K562 (cell line): Measurements from ENCODE around the gene UBE2J2. TPM values are rescaled to one million over a fixed set of nuclear protein-coding genes. Genes with fewer than 3 reads are reported as not detected.

Experiments used
- FOXJ3 ChIP-seq: sonication (generic); formaldehyde crosslinking; IDR thresholded peaks from 2 replicates; pipeline ENCODE4 v1.4.0; 2020; ENCODE audit warnings: mild to moderate bottlenecking, missing genetic modification reagents
- GATAD2A ChIP-seq: fragments of 450-650 bp; IDR thresholded peaks from 2 replicates; pipeline ENCODE4 v1.6.1; 2017
- HDAC6 ChIP-seq: IDR thresholded peaks from 2 replicates; pipeline ENCODE4 v1.6.1; 2012; ENCODE audit warnings: low read depth, mild to moderate bottlenecking, control low read depth, inconsistent platforms, low read length, moderate library complexity
- MEIS2 ChIP-seq: fragments of 450-650 bp; IDR thresholded peaks from 2 replicates; pipeline ENCODE4 v1.6.1; 2014; ENCODE audit warnings: mild to moderate bottlenecking; ENCODE audit not compliant: partially characterized antibody
- MYNN ChIP-seq, 2 experiments: sonication (generic); formaldehyde crosslinking in 1 of 2; IDR thresholded peaks; 2 replicates each; pipeline versions ENCODE4 v1.5.0 to v1.6.1; 2016 to 2020; ENCODE audit warnings: antibody characterized with exemption in 1 of 2, missing genetic modification reagents in 1 of 2
- RFX1 ChIP-seq: fragments of 450-650 bp; IDR thresholded peaks from 2 replicates; pipeline ENCODE4 v1.6.1; 2016; ENCODE audit warnings: mild to moderate bottlenecking, moderate library complexity
- STAT5B ChIP-seq: fragments of 250-450 bp; sonication (Bioruptor Pico); IDR thresholded peaks from 2 replicates; pipeline ENCODE4 v1.8.0; 2021; ENCODE audit warnings: mild to moderate bottlenecking, inconsistent platforms
- U2AF1 ChIP-seq: fragments of 200-400 bp; formaldehyde crosslinking; optimal IDR thresholded peaks from 2 replicates; pipeline ENCODE3; 2017; ENCODE audit warnings: mild to moderate bottlenecking, low read depth, low read length, moderate library complexity
- ZBTB17 ChIP-seq: fragments of 450-650 bp; formaldehyde crosslinking; IDR thresholded peaks from 2 replicates; pipeline ENCODE4 v1.4.0; 2020; ENCODE audit warnings: mild to moderate bottlenecking
- ZNF431 ChIP-seq: sonication (generic); formaldehyde crosslinking; IDR thresholded peaks from 2 replicates; pipeline ENCODE4 v1.8.0; 2022; ENCODE audit warnings: mild to moderate bottlenecking, missing genetic modification reagents
- ZNF583 ChIP-seq: fragments of 250-450 bp; sonication (Bioruptor Pico); IDR thresholded peaks from 2 replicates; pipeline ENCODE4 v1.4.0; 2020
- polyA plus RNA-seq, 8 experiments: library from polyadenylated mRNA; depleted of rRNA in 4 of 8; stranded (reverse) in 5 of 8; unstranded in 3 of 8; fragments of >200 nt; fragmentation: Nextera tagmentation in 2 of 8; fragmentation: Illumina TruSeq in 1 of 8; extraction: Ambion mirVana in 2 of 8; extraction: Trizol in 1 of 8; gene quantifications; 2 replicates each; pipeline versions ENCODE4 v1.2.1 to v1.2.3, GENCODE V29; 2011 to 2014; ENCODE audit warnings: inconsistent platforms in 1 of 8, missing spikeins in 1 of 8
- total RNA-seq, 7 experiments: library from RNA; depleted of rRNA in 6 of 7; stranded (reverse); fragments of >200 nt in 6 of 7; fragmentation: Illumina TruSeq in 2 of 7; extraction: Trizol in 2 of 7; gene quantifications; 2 replicates each; pipeline versions ENCODE4 v1.2.1 to v1.2.3, GENCODE V29; 2011 to 2021; ENCODE audit warnings: low replicate concordance in 1 of 7
- TF ChIP-seq, protein P1 (sequence below): fragments of 450-650 bp; IDR thresholded peaks from 2 replicates; pipeline ENCODE4 v1.6.1; 2016; ENCODE audit warnings: missing biosample characterization, missing genetic modification characterization
- TF ChIP-seq, protein P2 (sequence below): fragments of 150-350 bp; conservative IDR thresholded peaks from 2 replicates; pipeline ENCODE4 v1.6.1; 2014; ENCODE audit warnings: low read length
- TF ChIP-seq, protein P3 (sequence below): sonication (generic); formaldehyde crosslinking; IDR thresholded peaks from 2 replicates; pipeline ENCODE4 v1.5.0; 2020; ENCODE audit warnings: missing genetic modification reagents
- TF ChIP-seq, protein P4 (sequence below): fragments of 450-650 bp; IDR thresholded peaks from 2 replicates; pipeline ENCODE4 v1.6.1; 2017; ENCODE audit warnings: mild to moderate bottlenecking, moderate library complexity
- TF ChIP-seq, protein P5 (sequence below): fragments of 250-450 bp; sonication (Bioruptor Pico); IDR thresholded peaks from 2 replicates; pipeline ENCODE4 v1.8.0; 2021; ENCODE audit warnings: moderate library complexity, mild to moderate bottlenecking, inconsistent platforms
- TF ChIP-seq, protein P6 (sequence below): fragments of 250-450 bp; sonication (Bioruptor Pico); IDR thresholded peaks from 2 replicates; pipeline ENCODE4 v1.9.0; 2021; ENCODE audit warnings: mild to moderate bottlenecking, inconsistent platforms
- TF ChIP-seq, protein P7 (sequence below): fragments of 450-650 bp; formaldehyde crosslinking; conservative IDR thresholded peaks from 2 replicates; pipeline ENCODE4 v1.4.0; 2022; ENCODE audit warnings: mild to moderate bottlenecking, missing genetic modification characterization

UBE2J2 gene
- total and polyA plus RNA-seq, 9 of the 15 experiments (the other 6 are each of a cell fraction or from before 2014, with no cell fraction given) = 0.93 to 112 (median 75.5) TPM

DNA sequence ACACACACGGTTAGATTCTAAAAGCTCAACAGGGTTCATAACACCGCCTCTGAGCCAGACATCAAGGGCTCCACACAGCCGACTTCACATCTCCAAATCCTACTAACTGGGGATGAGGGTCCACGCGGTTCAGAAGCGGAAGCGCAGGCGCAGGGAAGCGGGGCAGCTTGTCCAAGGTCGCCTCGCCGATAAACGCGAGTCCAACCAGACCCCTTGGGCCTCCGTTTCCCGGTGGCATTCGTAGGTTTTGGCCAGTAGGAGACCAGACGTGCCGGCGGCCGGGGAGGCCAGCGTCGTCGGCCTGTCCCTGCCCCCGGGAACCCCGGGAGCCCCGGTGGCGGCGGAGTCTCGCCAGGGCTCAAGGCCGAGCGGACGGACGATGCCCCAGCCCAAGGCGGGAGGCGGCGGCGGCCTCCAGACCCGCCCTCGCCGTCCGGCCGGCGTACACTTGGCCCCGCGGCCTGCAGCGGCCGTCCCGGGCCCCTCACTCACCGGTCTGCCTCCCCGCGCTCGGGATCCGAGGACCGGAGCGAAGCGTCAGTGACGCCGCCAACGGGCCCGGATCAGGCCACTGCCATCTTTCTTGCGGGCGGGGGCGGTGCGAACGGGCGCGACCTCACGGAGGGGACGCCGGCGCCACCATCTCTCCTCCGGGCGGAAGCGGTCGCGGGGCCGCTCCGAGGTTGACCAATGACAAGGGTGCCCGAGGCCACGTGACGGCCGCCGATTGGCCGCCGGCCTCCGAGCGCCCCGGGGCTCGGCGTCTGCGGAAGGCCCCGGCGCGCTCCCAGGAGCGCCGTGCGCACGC is 42.0 kb downstream of the UBE2J2 start, which contains the start of gene SDF4 (continued):
- TF ChIP-seq ZNF583 (CRISPR knock-in tag) (no peak), ZBTB17 (CRISPR knock-in tag) (peak; percentile 82), HDAC6 (no peak), MYNN (IDR thresholded peaks at IDR 0.05) (no peak), MYNN (CRISPR knock-in tag; IDR thresholded peaks at IDR 0.05) (peak; percentile 67; the same call in 1 of the 2 replicates), STAT5B (CRISPR knock-in tag) (no peak), U2AF1 (peak; percentile 93), FOXJ3 (no peak), MEIS2 (peak; percentile 88), GATAD2A (no peak), RFX1 (no peak), ZNF431 (CRISPR knock-in tag) (0 out of 2 replicates have a peak, but pooled peaks have one; percentile 3)
- TF ChIP-seq, protein P1, sequence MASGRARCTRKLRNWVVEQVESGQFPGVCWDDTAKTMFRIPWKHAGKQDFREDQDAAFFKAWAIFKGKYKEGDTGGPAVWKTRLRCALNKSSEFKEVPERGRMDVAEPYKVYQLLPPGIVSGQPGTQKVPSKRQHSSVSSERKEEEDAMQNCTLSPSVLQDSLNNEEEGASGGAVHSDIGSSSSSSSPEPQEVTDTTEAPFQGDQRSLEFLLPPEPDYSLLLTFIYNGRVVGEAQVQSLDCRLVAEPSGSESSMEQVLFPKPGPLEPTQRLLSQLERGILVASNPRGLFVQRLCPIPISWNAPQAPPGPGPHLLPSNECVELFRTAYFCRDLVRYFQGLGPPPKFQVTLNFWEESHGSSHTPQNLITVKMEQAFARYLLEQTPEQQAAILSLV = no peak
- TF ChIP-seq, protein P2, sequence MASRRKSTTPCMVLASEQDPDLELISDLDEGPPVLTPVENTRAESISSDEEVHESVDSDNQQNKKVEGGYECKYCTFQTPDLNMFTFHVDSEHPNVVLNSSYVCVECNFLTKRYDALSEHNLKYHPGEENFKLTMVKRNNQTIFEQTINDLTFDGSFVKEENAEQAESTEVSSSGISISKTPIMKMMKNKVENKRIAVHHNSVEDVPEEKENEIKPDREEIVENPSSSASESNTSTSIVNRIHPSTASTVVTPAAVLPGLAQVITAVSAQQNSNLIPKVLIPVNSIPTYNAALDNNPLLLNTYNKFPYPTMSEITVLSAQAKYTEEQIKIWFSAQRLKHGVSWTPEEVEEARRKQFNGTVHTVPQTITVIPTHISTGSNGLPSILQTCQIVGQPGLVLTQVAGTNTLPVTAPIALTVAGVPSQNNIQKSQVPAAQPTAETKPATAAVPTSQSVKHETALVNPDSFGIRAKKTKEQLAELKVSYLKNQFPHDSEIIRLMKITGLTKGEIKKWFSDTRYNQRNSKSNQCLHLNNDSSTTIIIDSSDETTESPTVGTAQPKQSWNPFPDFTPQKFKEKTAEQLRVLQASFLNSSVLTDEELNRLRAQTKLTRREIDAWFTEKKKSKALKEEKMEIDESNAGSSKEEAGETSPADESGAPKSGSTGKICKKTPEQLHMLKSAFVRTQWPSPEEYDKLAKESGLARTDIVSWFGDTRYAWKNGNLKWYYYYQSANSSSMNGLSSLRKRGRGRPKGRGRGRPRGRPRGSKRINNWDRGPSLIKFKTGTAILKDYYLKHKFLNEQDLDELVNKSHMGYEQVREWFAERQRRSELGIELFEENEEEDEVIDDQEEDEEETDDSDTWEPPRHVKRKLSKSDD = no peak
- TF ChIP-seq, protein P3, sequence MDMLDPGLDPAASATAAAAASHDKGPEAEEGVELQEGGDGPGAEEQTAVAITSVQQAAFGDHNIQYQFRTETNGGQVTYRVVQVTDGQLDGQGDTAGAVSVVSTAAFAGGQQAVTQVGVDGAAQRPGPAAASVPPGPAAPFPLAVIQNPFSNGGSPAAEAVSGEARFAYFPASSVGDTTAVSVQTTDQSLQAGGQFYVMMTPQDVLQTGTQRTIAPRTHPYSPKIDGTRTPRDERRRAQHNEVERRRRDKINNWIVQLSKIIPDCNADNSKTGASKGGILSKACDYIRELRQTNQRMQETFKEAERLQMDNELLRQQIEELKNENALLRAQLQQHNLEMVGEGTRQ = peak; percentile 96
- TF ChIP-seq, protein P4, sequence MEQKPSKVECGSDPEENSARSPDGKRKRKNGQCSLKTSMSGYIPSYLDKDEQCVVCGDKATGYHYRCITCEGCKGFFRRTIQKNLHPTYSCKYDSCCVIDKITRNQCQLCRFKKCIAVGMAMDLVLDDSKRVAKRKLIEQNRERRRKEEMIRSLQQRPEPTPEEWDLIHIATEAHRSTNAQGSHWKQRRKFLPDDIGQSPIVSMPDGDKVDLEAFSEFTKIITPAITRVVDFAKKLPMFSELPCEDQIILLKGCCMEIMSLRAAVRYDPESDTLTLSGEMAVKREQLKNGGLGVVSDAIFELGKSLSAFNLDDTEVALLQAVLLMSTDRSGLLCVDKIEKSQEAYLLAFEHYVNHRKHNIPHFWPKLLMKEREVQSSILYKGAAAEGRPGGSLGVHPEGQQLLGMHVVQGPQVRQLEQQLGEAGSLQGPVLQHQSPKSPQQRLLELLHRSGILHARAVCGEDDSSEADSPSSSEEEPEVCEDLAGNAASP = no peak
- TF ChIP-seq, protein P5, sequence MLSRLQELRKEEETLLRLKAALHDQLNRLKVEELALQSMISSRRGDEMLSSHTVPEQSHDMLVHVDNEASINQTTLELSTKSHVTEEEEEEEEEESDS (CRISPR knock-in tag) = no peak
- TF ChIP-seq, protein P6, sequence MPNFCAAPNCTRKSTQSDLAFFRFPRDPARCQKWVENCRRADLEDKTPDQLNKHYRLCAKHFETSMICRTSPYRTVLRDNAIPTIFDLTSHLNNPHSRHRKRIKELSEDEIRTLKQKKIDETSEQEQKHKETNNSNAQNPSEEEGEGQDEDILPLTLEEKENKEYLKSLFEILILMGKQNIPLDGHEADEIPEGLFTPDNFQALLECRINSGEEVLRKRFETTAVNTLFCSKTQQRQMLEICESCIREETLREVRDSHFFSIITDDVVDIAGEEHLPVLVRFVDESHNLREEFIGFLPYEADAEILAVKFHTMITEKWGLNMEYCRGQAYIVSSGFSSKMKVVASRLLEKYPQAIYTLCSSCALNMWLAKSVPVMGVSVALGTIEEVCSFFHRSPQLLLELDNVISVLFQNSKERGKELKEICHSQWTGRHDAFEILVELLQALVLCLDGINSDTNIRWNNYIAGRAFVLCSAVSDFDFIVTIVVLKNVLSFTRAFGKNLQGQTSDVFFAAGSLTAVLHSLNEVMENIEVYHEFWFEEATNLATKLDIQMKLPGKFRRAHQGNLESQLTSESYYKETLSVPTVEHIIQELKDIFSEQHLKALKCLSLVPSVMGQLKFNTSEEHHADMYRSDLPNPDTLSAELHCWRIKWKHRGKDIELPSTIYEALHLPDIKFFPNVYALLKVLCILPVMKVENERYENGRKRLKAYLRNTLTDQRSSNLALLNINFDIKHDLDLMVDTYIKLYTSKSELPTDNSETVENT (CRISPR knock-in tag) = peak; percentile 85
- TF ChIP-seq, protein P7, sequence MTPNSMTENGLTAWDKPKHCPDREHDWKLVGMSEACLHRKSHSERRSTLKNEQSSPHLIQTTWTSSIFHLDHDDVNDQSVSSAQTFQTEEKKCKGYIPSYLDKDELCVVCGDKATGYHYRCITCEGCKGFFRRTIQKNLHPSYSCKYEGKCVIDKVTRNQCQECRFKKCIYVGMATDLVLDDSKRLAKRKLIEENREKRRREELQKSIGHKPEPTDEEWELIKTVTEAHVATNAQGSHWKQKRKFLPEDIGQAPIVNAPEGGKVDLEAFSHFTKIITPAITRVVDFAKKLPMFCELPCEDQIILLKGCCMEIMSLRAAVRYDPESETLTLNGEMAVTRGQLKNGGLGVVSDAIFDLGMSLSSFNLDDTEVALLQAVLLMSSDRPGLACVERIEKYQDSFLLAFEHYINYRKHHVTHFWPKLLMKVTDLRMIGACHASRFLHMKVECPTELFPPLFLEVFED (CRISPR knock-in tag) = no peak
